GM19468 (cell line): Measurements from ENCODE around the gene DXO.
"Not testable (repeated sequence)": the region's sequence is repeated elsewhere in the genome, so short reads cannot be mapped to it uniquely, and the experiment has no call there.

Source experiments
- ATAC-seq: cut with Tn5 transposase; IDR thresholded peaks from one replicate; pipeline ENCODE4 v1.9.1; 2021; ENCODE audit warnings: mild to moderate bottlenecking, moderate library complexity, moderate number of reproducible peaks; ENCODE audit not compliant: unreplicated experiment; ENCODE audit errors: extremely low read depth

The DXO gene

GRCh38 chr6:31971993-31972708 is at the start of gene DXO:
DXO (minus strand) TSS chr6:31972138; CDS start chr6:31971675, 463 bp downstream.
- peak; percentile 72 for ATAC-seq

GRCh38 chr6:32014547-32014946 is 42.6 kb upstream of the DXO start, which contains the start of gene C4B:
C4B (plus strand) TSS chr6:32014795; CDS start chr6:32014846, 51 bp downstream.
- not testable (repeated sequence) for ATAC-seq

GRCh38 chr6:32013738-32014137 is 41.8 kb upstream of the DXO start:
- not testable (repeated sequence) for ATAC-seq

- not testable (repeated sequence) for ATAC-seq
Measured at GRCh38 chr6:32012941-32013617, 41.1 kb upstream of the DXO start.

GRCh38 chr6:32010856-32011530 is 39.1 kb upstream of the DXO start:
- ATAC-seq: not testable (repeated sequence)

DNA sequence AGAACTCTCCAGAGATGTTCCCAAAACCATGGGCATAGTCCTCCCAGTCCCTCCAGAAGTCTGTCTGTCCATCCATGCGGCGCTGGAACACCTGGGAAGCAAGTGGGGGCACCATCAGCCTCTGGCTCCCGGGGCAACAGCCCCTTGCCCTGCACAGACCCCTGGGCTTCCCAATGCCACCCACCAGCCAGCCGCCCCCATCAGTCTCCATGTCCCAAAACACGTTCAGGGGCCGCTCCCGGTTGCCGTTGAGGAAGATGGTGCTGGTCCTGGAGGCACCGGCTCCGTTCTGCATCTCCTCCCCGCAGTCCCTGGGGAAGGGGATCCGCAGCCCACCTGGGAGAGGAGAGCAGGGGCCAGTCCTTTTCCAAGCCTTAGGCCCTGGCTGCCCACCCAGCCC is 37.6 kb upstream of the DXO start:
- ATAC-seq: not testable (repeated sequence)

GRCh38 chr6:32008616-32009015 is 36.7 kb upstream of the DXO start:
- ATAC-seq: not testable (repeated sequence)

- not testable (repeated sequence) for ATAC-seq
Measured at GRCh38 chr6:32008037-32008436, 36.1 kb upstream of the DXO start.

- not testable (repeated sequence) for ATAC-seq
Measured at GRCh38 chr6:32007086-32007485, 35.1 kb upstream of the DXO start.

DNA sequence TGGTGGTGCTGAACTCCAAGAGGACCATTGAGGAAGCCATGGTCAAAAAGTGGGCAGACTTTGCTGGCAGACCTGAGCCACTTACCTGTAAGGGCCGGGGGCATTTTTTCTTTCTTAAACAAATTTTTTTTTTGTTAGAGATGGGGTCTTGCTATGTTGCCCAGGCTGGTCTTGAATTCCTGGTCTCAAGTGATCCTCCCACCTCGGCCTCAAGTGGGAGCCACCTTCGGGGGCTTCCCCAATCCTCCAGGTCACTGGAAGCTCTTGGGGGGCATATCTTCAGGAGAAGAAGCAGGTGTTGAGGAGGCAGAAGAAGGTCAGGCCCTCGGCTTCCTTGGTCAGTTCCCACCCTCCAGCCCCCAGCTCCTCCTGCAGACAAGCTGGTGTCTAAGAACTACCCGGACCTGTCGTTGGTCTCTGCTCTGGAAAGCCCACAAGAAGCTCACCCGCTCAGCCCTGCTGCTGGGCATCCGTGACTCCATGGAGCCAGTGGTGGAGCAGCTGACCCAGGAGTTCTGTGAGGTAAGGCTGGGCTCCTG is 34.1 kb upstream of the DXO start:
- not testable (repeated sequence) for ATAC-seq

- not testable (repeated sequence) for ATAC-seq
Measured at GRCh38 chr6:32005538-32005880, 33.6 kb upstream of the DXO start.

- not testable (repeated sequence) for ATAC-seq
Measured at GRCh38 chr6:32004864-32005537, 33.1 kb upstream of the DXO start.

GRCh38 chr6:32004393-32004792 is 32.5 kb upstream of the DXO start:
- ATAC-seq: not testable (repeated sequence)

GRCh38 chr6:32003301-32003700 is 31.4 kb upstream of the DXO start:
- not testable (repeated sequence) for ATAC-seq

DNA sequence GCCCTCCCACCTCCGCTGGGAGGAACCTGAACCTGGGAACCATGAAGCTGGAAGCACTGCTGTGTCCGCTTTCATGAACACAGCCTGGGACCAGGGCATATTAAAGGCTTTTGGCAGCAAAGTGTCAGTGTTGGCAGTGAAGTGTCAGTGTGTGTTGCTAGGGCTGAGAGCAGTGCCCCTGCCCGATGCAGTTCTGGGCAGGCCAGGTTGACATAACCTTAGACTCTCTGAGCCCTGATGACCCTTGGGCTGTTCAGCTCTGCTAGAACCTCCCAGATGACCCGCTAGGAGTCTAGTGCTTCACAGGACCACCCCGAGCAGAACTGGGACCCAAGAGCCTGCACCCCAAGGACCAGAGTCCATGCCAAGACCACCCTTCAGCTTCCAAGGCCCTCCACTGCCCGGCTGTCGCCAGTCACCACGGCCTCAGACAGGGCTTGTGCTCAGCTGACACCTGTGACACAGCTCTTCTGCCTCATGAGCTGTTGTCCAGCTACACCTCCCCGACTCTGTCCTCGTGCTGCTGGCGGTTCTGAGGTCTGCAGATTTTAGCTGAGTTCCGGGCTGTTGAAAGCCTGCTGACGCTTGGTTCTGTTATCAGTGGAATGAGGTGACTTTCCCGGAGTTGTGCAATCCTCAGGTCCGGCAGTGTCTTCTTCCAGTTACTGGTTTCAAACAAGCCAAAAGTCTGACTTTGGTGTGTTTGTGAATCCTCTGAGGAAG is 30.8 kb upstream of the DXO start:
- ATAC-seq: not testable (repeated sequence)

- not testable (repeated sequence) for ATAC-seq
Measured at GRCh38 chr6:31996385-31996784, 24.4 kb upstream of the DXO start.

- not testable (repeated sequence) for ATAC-seq
Measured at GRCh38 chr6:31994421-31994820, 22.5 kb upstream of the DXO start.

- not testable (repeated sequence) for ATAC-seq
Measured at GRCh38 chr6:31989363-31989762, 17.4 kb upstream of the DXO start.

DNA sequence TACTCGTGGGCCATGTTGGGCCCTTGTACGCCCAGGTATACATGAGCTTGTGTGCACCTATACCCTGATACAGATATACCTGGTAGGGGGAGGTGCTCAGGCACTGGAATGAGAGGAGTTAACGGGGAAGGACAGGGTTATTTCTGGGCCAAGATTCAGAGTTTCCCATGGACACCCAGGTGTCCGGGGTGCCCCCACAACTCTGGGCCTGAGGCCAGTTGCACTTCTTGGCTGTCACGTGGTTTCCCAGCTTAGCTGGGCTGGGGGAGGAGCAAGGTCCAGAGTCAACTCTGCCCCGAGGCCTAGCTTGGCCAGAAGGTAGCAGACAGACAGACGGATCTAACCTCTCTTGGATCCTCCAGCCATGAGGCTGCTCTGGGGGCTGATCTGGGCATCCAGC is 9.8 kb upstream of the DXO start, which contains the start of gene C4A:
TSS of gene C4A (plus strand) at position 314 of the 400 bp plus-strand sequence. CDS start at position 365, 51 bp downstream.
- not testable (repeated sequence) for ATAC-seq
